ENCODE results near the gene CCDC177. TPM values are rescaled to one million over a fixed set of nuclear protein-coding genes. Genes with fewer than 3 reads are reported as not detected.

Gene CCDC177
- total RNA-seq (ENCODE audit: insufficient read depth, low replicate concordance), result 0.72 TPM

DNA sequence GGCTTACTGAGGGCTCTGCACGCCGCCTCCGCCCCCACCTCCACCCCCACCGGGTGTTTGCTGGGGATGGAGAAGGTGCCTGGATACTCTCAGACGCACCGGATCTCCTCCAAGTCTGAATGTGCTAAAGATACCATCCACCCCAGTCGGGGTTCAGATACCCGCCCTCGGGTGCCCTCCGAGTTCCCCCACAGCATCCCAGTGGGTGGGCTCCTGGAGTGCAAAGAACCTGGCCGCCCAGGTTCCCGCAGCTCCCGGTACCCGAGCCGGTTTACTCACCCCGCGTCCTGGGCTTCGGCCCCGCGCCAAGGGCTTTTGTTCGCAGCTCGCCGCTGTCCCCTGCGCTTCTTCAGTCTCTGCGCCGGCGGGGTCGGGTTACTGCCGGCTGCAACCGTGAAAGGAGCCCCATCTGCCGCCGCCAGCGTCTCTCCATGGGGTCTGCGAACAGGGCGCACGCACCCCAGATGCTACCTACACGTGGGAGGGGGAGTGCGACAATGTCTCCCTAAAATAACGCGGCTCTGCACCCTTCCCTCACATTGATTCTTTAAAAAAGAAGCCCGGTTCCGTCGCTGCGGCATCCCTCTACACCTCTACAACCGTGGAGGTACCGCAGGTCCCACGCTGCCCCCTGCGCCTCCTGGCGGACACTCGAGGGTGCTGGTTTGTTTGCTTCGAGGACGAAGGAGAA lies at the start of gene CCDC177:
Gene CCDC177, minus strand, starts transcription at position 609 of the 691 bp plus-strand sequence. CDS start 1,249 bp downstream, outside the sequence.
- peak; percentile 57 for DNase-seq (ENCODE audit: low spot score)

DNA sequence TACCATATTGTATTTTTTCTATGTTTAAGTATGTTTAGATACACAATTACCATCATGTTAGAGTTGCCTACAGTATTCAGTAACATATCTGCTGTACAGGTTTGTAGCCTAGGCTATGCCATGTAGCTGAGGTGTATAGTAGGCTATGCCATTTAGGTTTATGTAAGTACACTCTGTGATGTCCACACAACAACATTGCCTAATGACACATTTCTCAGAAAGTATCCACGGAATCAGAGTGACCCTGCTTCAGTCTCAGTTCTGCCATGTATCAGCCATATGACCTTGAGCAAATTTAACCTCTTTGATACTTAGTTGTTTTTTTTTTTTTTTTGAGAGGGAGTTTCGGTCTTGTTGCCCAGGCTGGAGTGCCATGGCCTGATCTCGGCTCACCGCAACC lies 49.5 kb upstream of the CCDC177 start:
- DNase-seq (ENCODE audit: low spot score), result no peak

DNA sequence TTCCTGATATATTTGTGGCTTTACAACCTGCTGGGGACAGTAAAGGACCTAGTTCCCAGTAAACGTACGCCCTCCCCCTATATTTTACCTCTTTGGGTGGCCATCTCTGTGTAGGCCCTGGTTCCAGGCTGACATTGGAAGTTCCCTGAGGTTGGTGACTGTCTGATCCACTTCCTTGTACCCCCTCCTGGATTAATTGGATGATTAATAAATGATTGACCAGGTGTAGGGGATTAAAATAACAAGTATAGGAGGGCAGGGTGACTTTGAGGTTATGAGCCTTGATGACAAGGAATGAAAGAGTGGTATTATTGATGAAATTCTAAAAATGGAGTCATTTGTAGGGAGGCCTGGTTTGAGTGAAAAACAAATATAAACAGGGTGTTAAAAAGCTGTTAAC lies 46.3 kb upstream of the CCDC177 start:
- DNase-seq (ENCODE audit: low spot score), result no peak

DNA sequence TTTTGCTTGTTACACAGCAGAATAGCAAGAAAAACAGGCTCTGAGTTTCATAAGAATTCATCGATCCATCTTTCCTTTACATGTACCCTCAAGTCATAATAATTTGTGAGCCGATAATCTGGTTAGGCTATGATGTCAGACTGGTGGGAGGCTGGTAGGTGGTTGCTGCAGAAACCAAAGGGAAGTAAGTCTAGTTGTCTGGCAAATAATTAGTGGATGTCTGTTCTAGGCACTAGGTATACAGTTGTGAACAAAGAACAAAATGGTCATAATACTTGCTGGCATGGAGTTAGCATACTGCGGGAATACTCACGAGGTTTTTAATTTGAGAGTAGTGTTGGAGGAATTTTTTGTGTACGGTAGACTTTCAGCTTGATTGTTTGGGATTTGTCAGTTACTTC lies 45.5 kb upstream of the CCDC177 start:
- DNase-seq (ENCODE audit: low spot score), result no peak

DNA sequence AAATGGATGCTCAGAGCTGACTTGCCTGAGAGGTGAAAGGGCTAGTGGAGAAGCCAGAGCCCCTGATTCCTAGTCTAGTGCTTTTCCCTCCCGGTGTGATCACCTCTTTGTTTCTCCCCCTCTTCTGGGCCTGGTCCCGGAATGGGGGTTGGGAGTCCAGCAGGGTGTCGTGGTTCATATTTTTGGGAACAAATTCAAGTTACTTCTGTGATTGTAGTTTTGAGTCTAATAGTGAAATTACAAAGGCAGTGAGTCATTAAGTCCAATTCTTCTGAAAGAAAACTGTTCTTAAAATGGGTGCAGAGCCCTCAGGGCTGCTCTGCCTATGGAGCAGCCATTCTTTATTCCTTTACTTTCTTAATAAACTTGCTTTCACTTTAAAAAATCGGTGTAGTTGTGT lies 44.3 kb upstream of the CCDC177 start:
- DNase-seq (ENCODE audit: low spot score), result no peak

DNA sequence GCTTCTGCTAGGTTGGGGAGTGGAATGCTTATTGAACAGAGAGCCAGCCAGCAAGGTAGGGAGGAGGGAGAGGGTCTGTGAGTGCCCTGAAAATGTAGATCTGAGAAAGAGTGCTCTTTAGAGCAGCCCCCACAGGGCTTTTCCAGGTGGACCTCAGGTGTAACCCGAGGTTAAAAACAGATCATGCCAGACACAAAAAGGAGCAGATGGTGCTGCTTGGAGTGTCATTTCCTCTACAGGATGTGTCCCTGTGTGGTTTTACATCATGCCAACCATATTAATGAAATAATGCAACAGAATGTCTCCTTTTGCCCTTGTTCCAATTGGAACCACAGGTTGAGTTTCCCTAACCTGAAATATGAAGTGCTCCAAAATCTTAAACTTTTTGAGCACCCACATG lies 43.1 kb upstream of the CCDC177 start:
- no peak for DNase-seq (ENCODE audit: low spot score)

DNA sequence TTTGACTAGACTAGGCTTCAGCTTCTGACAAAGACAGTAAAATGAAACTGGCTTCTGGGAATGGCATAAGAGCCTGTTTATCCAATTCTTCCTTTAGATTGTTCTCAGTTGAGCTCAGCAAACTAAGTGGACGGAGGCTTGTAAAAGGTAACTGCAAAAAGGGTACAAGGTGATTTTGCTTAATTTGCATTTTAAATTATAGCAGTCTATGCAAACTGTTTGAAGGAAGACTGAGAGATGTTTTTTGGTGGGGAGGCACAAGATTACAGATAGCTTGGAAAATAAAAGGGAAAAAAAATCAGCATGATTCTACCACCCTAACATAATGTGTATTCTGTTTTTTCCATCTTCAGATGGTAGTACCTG lies 41.7 kb upstream of the CCDC177 start:
- no peak for DNase-seq (ENCODE audit: low spot score)

DNA sequence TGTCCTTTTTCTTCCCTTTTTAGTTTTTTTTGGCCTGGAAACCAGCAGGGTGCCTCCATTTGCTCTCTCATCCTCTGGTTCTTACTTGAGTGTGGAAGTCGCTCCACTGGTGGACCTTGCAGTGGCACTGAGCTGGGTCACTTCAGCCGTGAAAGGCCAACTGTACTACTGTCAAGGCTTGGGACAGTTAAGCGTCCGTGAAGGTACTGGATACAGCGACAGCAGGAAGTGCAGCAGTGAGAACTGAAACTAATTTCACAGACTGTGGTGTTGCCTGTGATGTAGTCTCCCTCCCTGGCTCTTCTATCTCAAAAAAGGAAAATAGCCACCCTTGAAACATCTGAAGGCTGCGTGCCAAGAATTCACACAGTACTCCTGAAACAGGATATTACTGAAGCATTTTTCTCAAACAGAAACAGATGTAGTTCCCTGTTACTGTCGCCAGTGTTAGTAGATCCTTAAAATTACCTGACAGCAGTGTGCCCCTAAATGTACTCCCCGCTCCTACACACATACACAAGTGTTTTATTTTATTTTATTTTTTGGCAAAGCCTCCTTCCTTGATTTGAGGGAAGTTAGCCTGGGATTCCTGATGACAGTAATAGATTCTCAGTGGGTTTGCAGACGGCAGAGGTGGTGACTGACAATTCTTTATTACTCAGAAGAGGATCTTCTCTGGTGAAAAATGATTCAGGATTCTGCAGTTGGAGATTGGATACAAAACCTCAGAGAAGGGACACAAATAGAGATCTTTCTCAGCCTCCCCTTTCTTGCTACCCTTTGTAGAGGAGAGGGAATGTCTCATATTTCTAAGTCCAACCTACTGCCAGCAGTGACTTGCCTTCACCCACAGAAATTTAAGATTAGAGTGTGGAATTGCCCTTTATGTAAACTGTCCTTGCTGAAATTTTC lies 41.1 kb upstream of the CCDC177 start:
- DNase-seq (ENCODE audit: low spot score), result peak; percentile 79

DNA sequence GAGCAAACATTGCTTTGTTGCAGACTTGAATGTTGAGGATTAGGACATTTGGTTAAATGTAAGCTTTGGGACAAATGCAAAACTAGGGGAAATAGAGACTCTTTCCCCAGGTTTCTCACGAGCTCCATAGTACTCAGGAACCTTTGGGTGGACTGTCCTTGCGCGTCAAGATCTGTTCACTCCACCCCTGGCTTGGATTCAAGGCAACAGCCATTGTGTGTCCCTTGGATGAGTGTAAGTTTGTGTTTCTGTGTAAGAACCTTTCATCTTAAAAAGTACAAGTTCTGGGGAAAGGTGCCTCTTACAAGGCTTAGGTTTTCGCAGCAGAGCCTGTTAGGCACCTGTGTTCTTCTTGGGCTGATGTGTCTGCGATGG lies 40.4 kb upstream of the CCDC177 start:
- no peak for DNase-seq (ENCODE audit: low spot score)

DNA sequence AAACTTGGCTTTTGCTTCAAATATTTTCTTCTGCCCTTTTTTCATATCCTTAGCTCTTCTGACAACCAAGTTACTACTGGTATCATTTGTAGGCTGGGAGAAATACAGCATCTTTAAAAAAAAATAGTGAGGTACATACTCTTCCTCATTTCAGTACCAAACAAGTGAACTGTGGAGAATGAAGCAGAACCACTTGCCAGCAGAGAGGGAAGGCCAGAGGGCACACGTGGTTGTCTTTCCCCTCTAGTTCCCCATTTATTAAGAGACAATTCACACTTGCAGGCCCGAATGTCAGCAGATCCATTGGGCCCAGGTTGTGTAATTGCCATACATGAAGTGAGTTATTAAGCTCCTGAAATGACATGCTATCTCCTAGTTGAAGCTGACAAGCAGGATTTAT lies 39.9 kb upstream of the CCDC177 start:
- peak; percentile 47 for DNase-seq (ENCODE audit: low spot score)

DNA sequence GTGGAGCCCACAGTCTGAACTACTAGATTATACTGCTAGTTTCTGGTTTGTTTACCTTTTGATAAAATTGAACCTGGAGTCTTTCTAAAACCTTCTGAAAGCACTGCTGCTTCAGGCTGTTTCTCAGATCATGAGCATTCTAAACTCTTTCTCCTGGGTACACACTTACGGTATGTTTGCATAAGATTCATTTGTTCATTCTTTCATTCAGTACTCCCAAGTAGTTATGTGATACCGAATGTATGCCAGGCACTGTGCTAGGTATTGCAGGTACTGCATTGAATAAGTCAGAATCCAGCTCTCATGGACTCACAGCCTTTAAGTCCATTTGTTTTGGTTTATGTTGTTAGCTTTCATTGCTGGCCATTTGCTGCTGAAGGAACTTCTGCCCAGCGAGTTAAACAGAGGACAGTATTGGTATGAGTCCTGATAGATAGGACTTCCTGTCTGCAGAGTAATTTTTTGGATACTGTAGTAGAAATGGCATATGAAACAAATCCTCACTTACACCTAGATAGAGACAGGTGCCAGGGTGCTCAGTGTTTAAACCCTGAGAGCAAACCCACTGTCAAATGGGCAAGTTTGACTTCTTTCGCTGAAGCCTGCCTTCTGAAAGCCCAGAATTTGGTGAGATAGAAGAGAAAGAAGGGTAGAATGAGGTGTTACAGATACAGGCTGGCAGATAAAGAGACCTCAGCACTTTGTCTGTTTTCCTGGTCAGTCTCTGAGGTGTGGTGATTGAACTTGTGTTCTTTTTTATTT lies 38.8 kb upstream of the CCDC177 start:
- no peak for DNase-seq (ENCODE audit: low spot score)

DNA sequence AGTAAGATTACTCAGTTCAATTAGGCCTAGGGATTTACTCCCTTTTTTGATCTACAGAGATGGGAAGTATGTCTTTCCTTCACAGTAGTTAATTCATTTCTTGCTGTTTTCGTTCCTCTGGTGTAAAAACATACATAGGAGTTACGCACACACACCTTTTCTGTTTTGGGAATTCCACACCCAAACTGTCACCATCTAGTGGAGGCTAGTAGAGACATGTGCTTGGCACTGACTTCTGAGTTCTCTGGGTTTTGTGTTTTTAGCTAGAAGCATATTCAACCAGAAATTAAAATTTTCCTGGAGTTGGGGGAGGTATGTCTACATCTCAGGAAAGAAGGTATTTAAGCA lies 38.1 kb upstream of the CCDC177 start:
- DNase-seq (ENCODE audit: low spot score), result peak; percentile 41

DNA sequence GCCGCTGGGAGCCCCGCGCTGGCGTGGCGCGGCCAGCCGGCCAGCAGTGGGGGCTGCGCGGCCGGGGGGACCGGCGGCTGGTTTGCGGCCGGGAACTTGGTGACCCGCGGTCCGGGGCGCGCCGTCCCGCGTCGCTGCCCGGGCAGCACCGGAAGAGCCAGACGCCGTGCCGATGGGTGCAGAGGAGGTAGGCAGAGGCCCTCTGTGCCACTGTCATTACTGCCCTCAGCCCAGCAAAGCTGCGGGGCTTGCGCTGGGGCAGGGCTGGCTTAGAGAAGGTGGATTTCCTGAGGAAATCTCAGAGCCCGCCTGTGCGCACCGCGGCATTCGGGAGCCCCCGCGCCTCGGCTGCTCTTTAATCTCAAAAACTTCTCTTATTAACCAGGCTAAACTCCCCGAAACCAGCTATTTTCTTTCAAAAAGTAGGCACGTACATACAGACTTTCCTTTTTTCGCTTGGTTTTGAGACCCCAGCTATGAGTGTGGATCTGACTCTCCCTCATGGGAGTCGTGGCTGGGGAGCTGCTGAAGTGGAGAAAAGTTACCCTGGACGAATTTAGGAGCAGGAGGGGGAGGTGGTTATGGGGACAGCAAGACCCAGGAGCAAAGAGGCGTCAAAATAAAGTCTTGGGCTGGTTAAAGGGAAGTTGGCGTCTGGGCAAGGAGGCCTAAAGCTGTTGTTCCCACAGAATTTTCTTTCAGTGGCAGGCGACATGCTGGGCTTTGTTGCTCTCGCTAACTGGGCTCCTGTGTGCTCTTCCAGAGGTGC lies 37.5 kb upstream of the CCDC177 start:
- DNase-seq (ENCODE audit: low spot score), result peak; percentile 40

DNA sequence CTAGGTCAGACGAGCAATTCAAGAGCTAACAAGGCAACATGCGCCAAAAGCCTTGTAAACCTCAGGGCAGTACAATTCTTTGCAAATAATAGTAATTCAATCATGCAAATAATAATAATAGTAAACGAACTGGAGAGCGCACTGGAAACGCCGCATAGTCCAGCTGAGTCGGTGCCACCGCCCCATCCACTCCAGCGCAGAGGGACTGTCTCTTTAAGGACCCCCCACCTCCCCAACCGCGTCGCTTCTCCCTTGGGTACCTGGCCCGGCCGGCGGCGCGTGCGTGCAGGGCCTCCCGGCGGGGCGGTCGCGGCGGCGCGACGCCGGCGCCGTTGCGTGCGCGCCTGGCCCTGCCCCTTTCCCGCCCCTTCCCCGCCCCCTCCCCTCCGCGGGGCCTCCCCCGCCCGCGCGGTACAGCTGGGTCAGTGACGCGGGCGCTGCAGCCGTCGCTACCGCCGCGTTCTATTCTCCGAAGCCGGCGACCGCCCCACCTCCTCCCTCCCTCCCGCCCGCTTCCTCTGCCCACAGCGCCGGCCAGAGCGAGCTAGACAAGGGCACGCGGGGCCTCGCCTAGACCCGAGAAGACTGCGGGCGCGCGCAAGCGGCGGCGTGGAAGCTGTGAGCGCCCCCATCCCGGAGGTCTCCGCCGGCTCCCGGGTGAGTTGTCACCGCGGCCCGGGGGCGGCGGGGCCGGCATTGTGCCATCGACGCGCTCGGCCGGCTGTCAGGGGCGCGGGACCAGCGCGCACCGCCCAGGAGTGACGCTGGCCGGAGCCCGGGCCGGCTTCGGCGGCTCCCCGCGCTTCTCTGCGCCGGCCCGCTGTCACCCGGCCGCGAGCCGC lies 36.7 kb upstream of the CCDC177 start, which contains the start of gene SUSD6:
Gene SUSD6, plus strand, starts transcription at position 425 of the 842 bp plus-strand sequence. CDS start 46,997 bp downstream, outside the sequence.
- peak; percentile 94 for DNase-seq (ENCODE audit: low spot score)

DNA sequence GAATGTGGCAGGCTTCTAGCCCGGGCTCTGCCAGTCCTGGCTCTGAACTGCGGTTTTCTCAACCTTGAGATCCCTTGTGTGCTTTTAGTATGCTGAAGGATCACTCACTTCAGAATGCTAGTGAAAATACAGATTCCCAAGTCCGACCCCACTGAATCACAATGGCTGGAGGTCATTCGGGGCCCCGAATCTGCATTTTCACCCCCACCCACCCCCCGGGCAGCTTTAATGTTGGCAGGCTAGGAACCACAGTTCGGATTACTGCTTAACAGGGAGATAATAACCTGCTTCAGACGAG lies 36.2 kb upstream of the CCDC177 start:
- DNase-seq (ENCODE audit: low spot score), result peak; percentile 52

DNA sequence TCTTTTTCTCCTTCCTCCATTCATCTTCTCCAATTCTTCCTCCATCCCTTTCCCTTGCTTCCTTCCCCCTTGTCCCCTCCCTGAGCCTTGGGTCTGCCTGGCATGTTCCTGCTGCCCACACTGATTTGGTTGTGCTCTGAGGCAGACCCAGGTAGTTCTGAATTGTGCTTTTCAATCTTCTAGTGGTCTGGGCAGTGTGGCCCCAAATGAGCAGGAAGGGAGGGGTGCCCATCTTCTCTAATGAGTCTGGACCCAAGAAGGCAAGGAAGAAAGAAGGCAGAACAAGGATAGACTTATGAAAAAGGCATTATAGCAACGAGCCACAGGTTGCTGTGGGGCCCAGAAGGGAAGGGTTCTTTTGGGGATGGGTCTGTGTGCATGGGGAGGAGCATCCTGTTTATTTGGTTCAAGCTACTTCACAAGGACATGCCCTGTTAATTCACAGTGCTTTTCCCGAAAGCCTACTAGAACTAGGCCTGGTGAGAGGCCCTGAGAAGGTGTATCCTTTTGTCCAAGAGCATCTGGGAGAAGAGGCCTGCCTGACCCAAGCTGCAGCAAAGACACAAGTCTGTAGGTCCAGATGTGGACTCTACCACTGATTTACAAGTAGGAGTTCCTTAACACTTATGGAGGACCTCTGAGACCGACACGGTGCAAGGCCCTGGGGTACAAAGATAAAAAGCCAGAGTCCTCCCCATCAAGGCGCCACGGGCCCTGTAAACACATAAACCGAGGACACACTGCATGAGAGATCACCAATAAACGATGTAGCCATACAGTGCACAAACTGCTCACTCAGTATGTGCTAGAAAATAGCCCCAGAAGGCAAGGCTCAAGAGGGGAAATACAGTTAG lies 35.6 kb upstream of the CCDC177 start:
- peak; percentile 41 for DNase-seq (ENCODE audit: low spot score)

DNA sequence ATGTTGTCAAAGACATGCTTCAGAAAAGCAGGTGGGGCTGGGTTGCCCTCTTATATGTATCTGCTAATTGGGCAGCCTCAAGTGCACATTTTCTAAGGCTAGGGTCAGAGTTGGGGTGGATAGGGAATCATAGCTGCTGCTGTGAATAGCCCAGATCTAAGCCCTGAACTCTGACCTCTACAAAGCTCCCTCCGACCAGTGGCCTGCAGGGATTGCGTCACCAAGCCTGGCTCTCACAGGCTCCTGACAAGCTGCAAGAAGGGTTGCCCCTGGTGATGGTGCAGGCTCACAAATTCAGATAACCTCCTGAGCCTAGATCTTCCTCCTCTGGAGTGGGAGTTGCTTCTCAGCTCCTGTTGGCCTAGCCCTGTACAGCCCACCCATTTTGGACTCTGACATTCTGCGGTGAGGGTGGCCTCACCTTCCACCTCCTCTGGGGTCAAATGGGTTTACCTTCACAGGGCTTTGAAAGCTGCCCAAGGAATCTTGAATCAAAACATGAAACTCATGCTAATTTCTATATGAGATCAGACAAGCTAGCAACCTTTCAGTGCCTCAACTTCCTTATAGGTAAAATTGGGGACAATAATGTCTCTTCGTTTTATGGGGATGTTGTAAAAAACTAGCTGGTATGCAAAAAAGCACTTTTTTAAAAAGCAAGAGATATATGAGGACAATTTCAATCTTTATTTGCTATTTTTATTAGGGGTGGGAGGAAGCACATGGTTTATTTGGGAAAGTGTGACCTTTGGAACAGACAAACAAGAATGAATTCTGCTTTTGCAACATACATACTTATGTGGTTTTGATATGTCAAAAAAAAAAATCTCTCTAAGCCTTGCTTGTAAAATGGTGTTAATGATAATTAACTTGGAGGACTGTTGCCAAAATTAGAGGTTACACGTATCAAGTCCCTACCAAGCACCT lies 31.9 kb upstream of the CCDC177 start:
- DNase-seq (ENCODE audit: low spot score), result no peak

DNA sequence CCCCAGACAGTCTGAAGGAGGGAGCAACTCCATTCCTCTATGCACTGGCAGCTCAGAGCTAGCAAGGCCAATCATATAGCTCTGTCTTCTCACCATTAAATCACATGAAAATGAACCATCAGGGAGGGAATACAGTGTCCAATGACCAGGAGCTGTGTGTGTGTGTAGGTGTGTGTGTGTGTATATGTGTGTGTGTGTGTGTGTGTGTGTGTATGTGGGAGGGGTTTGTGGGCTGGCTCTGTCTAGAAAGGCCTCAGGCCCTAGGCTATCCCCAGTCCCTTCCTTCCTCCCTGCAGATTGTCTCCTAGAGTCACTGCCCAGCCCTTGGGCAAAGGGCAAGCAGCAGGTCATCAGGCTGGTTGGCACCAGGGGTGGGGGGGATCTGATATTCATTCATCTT lies 31.1 kb upstream of the CCDC177 start:
- no peak for DNase-seq (ENCODE audit: low spot score)

All from umbilical cord (tissue), 2 donors.